K562 (cell line): ENCODE results near the gene IGF2BP1. TPM values are rescaled to one million over a fixed set of nuclear protein-coding genes. Genes with fewer than 3 reads are reported as not detected.
A peak's percentile ranks its signal among the peaks of the same experiment; 100 is the strongest.

ENCODE experiments used
- ETS2 ChIP-seq: IDR thresholded peaks from 2 replicates; pipeline ENCODE4 v1.6.1; 2016; ENCODE audit warnings: borderline replicate concordance, missing genetic modification characterization, mild to moderate bottlenecking, moderate library complexity, missing compliant biosample characterization; ENCODE audit not compliant: poor library complexity, severe bottlenecking
- MTA2 ChIP-seq: fragments of 450-650 bp; IDR thresholded peaks from 2 replicates; pipeline ENCODE4 v1.6.1; 2016; ENCODE audit warnings: low read depth
- NFXL1 ChIP-seq: fragments of 450-650 bp; formaldehyde crosslinking; IDR thresholded peaks from 2 replicates; pipeline ENCODE4 v1.4.0; 2021; ENCODE audit warnings: mild to moderate bottlenecking
- RBM22 ChIP-seq: fragments of 200-400 bp; formaldehyde crosslinking; IDR thresholded peaks from 2 replicates; pipeline ENCODE4 v1.6.1; 2018; ENCODE audit warnings: low read length, low read depth; ENCODE audit not compliant: poor library complexity, severe bottlenecking
- SNIP1 ChIP-seq: fragments of 450-650 bp; IDR thresholded peaks from 2 replicates; pipeline ENCODE4 v1.7.1; 2017; ENCODE audit warnings: low read depth, mild to moderate bottlenecking
- SRF ChIP-seq, 2 experiments: fragments of 250-450, 450-650 bp in 1 of 2; sonication (Bioruptor Pico) in 1 of 2; sonication (generic) in 1 of 2; formaldehyde crosslinking; IDR thresholded peaks; 2 replicates each; pipeline versions ENCODE4 v1.5.0 to v1.5.1; 2020 to 2022; ENCODE audit warnings: mild to moderate bottlenecking in 1 of 2, missing genetic modification reagents in 1 of 2
- SRSF7 ChIP-seq: fragments of 200-400 bp; formaldehyde crosslinking; optimal IDR thresholded peaks from 2 replicates; pipeline ENCODE3; 2017; ENCODE audit warnings: mild to moderate bottlenecking, low read depth, low read length
- ZBTB1 ChIP-seq: sonication (generic); formaldehyde crosslinking; IDR thresholded peaks from 2 replicates; pipeline ENCODE4 v1.8.1; 2023; ENCODE audit warnings: missing genetic modification reagents, low read depth, mild to moderate bottlenecking, borderline replicate concordance
- ZBTB7A ChIP-seq: IDR thresholded peaks from 2 replicates; pipeline ENCODE4 v1.6.1; 2011; ENCODE audit warnings: low read depth, mild to moderate bottlenecking, low read length, moderate library complexity, borderline replicate concordance; ENCODE audit not compliant: control insufficient read depth
- ZNF224 ChIP-seq: sonication (generic); formaldehyde crosslinking; IDR thresholded peaks from 2 replicates; pipeline ENCODE4 v1.8.0; 2022; ENCODE audit warnings: mild to moderate bottlenecking, missing genetic modification reagents
- ZNF253 ChIP-seq: fragments of 250-450 bp; sonication (Bioruptor Pico); conservative IDR thresholded peaks from 2 replicates; pipeline ENCODE4 v1.6.1; 2021; ENCODE audit warnings: mild to moderate bottlenecking
- ZNF274 ChIP-seq: IDR thresholded peaks from 2 replicates; pipeline ENCODE4 v1.6.1; 2011; ENCODE audit warnings: low read depth, mild to moderate bottlenecking, low read length, moderate library complexity, borderline replicate concordance
- polyA plus RNA-seq, 8 experiments: library from polyadenylated mRNA; depleted of rRNA in 4 of 8; stranded (reverse) in 5 of 8; unstranded in 3 of 8; fragments of >200 nt; fragmentation: Nextera tagmentation in 2 of 8; fragmentation: Illumina TruSeq in 1 of 8; extraction: Ambion mirVana in 2 of 8; extraction: Trizol in 1 of 8; gene quantifications; 2 replicates each; pipeline versions ENCODE4 v1.2.1 to v1.2.3, GENCODE V29; 2011 to 2014; ENCODE audit warnings: inconsistent platforms in 1 of 8, missing spikeins in 1 of 8
- total RNA-seq, 7 experiments: library from RNA; depleted of rRNA in 6 of 7; stranded (reverse); fragments of >200 nt in 6 of 7; fragmentation: Illumina TruSeq in 2 of 7; extraction: Trizol in 2 of 7; gene quantifications; 2 replicates each; pipeline versions ENCODE4 v1.2.1 to v1.2.3, GENCODE V29; 2011 to 2021; ENCODE audit warnings: low replicate concordance in 1 of 7
- TF ChIP-seq, protein P1 (sequence below): fragments of 450-650 bp; IDR thresholded peaks from 2 replicates; pipeline ENCODE4 v1.6.1; 2017; ENCODE audit warnings: antibody characterized with exemption, mild to moderate bottlenecking
- TF ChIP-seq, protein P2 (sequence below), 2 experiments: fragments of 450-650 bp in 1 of 2; sonication (generic) in 1 of 2; formaldehyde crosslinking in 1 of 2; IDR thresholded peaks; 2 replicates each; pipeline versions ENCODE4 v1.7.1 to v1.9.0; 2016 to 2022; ENCODE audit warnings: inconsistent platforms in 1 of 2, mild to moderate bottlenecking in 1 of 2, missing genetic modification reagents in 1 of 2

IGF2BP1 gene
- total and polyA plus RNA-seq, 9 of the 15 experiments (the other 6 are each of a cell fraction or from before 2014, with no cell fraction given) = 13.0 to 318 (median 53.6) TPM

- TF ChIP-seq ZNF253 (CRISPR knock-in tag) (no peak), SRSF7 (no peak), ZBTB1 (no peak), RBM22 (no peak), ZBTB7A (peak; percentile 90), MTA2 (no peak), ZNF224 (CRISPR knock-in tag) (no peak), ZNF274 (no peak), SNIP1 (no peak), NFXL1 (no peak), SRF (CRISPR knock-in tag; IDR thresholded peaks at IDR 0.05) (no peak), ETS2 (tag) (no peak)
- TF ChIP-seq, protein P1, sequence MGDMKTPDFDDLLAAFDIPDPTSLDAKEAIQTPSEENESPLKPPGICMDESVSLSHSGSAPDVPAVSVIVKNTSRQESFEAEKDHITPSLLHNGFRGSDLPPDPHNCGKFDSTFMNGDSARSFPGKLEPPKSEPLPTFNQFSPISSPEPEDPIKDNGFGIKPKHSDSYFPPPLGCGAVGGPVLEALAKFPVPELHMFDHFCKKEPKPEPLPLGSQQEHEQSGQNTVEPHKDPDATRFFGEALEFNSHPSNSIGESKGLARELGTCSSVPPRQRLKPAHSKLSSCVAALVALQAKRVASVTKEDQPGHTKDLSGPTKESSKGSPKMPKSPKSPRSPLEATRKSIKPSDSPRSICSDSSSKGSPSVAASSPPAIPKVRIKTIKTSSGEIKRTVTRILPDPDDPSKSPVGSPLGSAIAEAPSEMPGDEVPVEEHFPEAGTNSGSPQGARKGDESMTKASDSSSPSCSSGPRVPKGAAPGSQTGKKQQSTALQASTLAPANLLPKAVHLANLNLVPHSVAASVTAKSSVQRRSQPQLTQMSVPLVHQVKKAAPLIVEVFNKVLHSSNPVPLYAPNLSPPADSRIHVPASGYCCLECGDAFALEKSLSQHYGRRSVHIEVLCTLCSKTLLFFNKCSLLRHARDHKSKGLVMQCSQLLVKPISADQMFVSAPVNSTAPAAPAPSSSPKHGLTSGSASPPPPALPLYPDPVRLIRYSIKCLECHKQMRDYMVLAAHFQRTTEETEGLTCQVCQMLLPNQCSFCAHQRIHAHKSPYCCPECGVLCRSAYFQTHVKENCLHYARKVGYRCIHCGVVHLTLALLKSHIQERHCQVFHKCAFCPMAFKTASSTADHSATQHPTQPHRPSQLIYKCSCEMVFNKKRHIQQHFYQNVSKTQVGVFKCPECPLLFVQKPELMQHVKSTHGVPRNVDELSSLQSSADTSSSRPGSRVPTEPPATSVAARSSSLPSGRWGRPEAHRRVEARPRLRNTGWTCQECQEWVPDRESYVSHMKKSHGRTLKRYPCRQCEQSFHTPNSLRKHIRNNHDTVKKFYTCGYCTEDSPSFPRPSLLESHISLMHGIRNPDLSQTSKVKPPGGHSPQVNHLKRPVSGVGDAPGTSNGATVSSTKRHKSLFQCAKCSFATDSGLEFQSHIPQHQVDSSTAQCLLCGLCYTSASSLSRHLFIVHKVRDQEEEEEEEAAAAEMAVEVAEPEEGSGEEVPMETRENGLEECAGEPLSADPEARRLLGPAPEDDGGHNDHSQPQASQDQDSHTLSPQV = no peak
- TF ChIP-seq, protein P2, sequence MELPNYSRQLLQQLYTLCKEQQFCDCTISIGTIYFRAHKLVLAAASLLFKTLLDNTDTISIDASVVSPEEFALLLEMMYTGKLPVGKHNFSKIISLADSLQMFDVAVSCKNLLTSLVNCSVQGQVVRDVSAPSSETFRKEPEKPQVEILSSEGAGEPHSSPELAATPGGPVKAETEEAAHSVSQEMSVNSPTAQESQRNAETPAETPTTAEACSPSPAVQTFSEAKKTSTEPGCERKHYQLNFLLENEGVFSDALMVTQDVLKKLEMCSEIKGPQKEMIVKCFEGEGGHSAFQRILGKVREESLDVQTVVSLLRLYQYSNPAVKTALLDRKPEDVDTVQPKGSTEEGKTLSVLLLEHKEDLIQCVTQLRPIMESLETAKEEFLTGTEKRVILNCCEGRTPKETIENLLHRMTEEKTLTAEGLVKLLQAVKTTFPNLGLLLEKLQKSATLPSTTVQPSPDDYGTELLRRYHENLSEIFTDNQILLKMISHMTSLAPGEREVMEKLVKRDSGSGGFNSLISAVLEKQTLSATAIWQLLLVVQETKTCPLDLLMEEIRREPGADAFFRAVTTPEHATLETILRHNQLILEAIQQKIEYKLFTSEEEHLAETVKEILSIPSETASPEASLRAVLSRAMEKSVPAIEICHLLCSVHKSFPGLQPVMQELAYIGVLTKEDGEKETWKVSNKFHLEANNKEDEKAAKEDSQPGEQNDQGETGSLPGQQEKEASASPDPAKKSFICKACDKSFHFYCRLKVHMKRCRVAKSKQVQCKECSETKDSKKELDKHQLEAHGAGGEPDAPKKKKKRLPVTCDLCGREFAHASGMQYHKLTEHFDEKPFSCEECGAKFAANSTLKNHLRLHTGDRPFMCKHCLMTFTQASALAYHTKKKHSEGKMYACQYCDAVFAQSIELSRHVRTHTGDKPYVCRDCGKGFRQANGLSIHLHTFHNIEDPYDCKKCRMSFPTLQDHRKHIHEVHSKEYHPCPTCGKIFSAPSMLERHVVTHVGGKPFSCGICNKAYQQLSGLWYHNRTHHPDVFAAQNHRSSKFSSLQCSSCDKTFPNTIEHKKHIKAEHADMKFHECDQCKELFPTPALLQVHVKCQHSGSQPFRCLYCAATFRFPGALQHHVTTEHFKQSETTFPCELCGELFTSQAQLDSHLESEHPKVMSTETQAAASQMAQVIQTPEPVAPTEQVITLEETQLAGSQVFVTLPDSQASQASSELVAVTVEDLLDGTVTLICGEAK (IDR thresholded peaks at IDR 0.05) = no peak
- TF ChIP-seq, protein P2 (CRISPR knock-in tag; IDR thresholded peaks at IDR 0.05) = no peak
These were observed 1.7 kb upstream of the IGF2BP1 start (continued) for GRCh38 chr17:48995304-48995973.
